ENCODE data around the gene GNAQ.

Gene GNAQ

GRCh38 chr9:77738932-77739331 is 292.7 kb downstream of the GNAQ start:
- no peak for TF ChIP-seq ZFX (IDR thresholded peaks at IDR 0.05; ENCODE audit: borderline replicate concordance)
- TF ChIP-seq CTCF (IDR thresholded peaks at IDR 0.05) = no peak
- H3K27ac ChIP-seq = no peak overlapping the region

- TF ChIP-seq CTCF (IDR thresholded peaks at IDR 0.05) (no peak), ZFX (IDR thresholded peaks at IDR 0.05; ENCODE audit: borderline replicate concordance) (no peak)
- H3K27ac ChIP-seq = no peak overlapping the region
Observed at GRCh38 chr9:77735494-77735893, 296.1 kb downstream of the GNAQ start.

- TF ChIP-seq ZFX (IDR thresholded peaks at IDR 0.05; ENCODE audit: borderline replicate concordance) (no peak), CTCF (IDR thresholded peaks at IDR 0.05) (no peak)
- H3K27ac ChIP-seq = no peak overlapping the region
Observed at GRCh38 chr9:77731930-77732329, 299.7 kb downstream of the GNAQ start.

GRCh38 chr9:77731008-77731698 is 300.5 kb downstream of the GNAQ start:
- no peak for TF ChIP-seq ZFX (IDR thresholded peaks at IDR 0.05; ENCODE audit: borderline replicate concordance)
- TF ChIP-seq CTCF (IDR thresholded peaks at IDR 0.05) = no peak
- no peak overlapping the region for H3K27ac ChIP-seq

GRCh38 chr9:77729177-77729576 is 302.4 kb downstream of the GNAQ start:
- no peak overlapping the region for H3K27ac ChIP-seq
- no peak for TF ChIP-seq ZFX (IDR thresholded peaks at IDR 0.05; ENCODE audit: borderline replicate concordance)
- TF ChIP-seq CTCF (IDR thresholded peaks at IDR 0.05) = no peak

- TF ChIP-seq CTCF (IDR thresholded peaks at IDR 0.05) (no peak), ZFX (IDR thresholded peaks at IDR 0.05; ENCODE audit: borderline replicate concordance) (no peak)
- no peak overlapping the region for H3K27ac ChIP-seq
Observed at GRCh38 chr9:77726814-77727213, 304.8 kb downstream of the GNAQ start.

GRCh38 chr9:77726289-77726688 is 305.3 kb downstream of the GNAQ start:
- TF ChIP-seq CTCF (IDR thresholded peaks at IDR 0.05) (no peak), ZFX (IDR thresholded peaks at IDR 0.05; ENCODE audit: borderline replicate concordance) (no peak)
- no peak overlapping the region for H3K27ac ChIP-seq

Measured in 22Rv1 (cell line).